ENCODE results near the gene CLTCL1.
"Not testable (repeated sequence)": the region's sequence is repeated elsewhere in the genome, so short reads cannot be mapped to it uniquely, and the experiment has no call there.

CLTCL1 gene

GRCh38 chr22:19290400-19291217, 910 bp downstream of the CLTCL1 start:
- no peak for DNase-seq

GRCh38 chr22:19289475-19290161, 1.9 kb downstream of the CLTCL1 start:
- no peak for DNase-seq

- DNase-seq: no peak
These were observed 3.6 kb downstream of the CLTCL1 start for GRCh38 chr22:19287889-19288288.

- no peak for DNase-seq
These were observed 4.3 kb downstream of the CLTCL1 start for GRCh38 chr22:19287076-19287707.

GRCh38 chr22:19285831-19286230, 5.7 kb downstream of the CLTCL1 start:
- no peak for DNase-seq

GRCh38 chr22:19279143-19279542, 12.4 kb downstream of the CLTCL1 start:
- DNase-seq: not testable (repeated sequence)

GRCh38 chr22:19277785-19278184, 13.7 kb downstream of the CLTCL1 start:
- DNase-seq: no peak

GRCh38 chr22:19275919-19276600, 15.5 kb downstream of the CLTCL1 start:
- no peak for DNase-seq

- no peak for DNase-seq
These were observed 16.0 kb downstream of the CLTCL1 start for GRCh38 chr22:19275513-19275912.

GRCh38 chr22:19275104-19275503, 16.4 kb downstream of the CLTCL1 start:
- DNase-seq: no peak

GRCh38 chr22:19271856-19272535, 19.5 kb downstream of the CLTCL1 start:
- no peak for DNase-seq

- no peak for DNase-seq
These were observed 20.2 kb downstream of the CLTCL1 start for GRCh38 chr22:19271273-19271855.

GRCh38 chr22:19270873-19271272, 20.6 kb downstream of the CLTCL1 start:
- no peak for DNase-seq

GRCh38 chr22:19266547-19267086, 24.9 kb downstream of the CLTCL1 start:
- DNase-seq: no peak

- DNase-seq: no peak
These were observed 25.7 kb downstream of the CLTCL1 start for GRCh38 chr22:19265779-19266178.

- no peak for DNase-seq
These were observed 30.7 kb downstream of the CLTCL1 start for GRCh38 chr22:19260804-19261203.

GRCh38 chr22:19260194-19260593, 31.3 kb downstream of the CLTCL1 start:
- DNase-seq: no peak

- not testable (repeated sequence) for DNase-seq
These were observed 32.6 kb downstream of the CLTCL1 start for GRCh38 chr22:19258968-19259288.

GRCh38 chr22:19258371-19258770, 33.1 kb downstream of the CLTCL1 start:
- DNase-seq: no peak

GRCh38 chr22:19256362-19256761, 35.2 kb downstream of the CLTCL1 start:
- not testable (repeated sequence) for DNase-seq

GRCh38 chr22:19253143-19253542, 38.4 kb downstream of the CLTCL1 start:
- no peak for DNase-seq
